DMS53 treated with DMSO at 0.1 percent for 48 hours (cell line): ENCODE data around the gene OR7C2.
"Not testable (repeated sequence)": the region's sequence is repeated elsewhere in the genome, so short reads cannot be mapped to it uniquely, and the experiment has no call there.

Experiments
- DNase-seq: peaks from one replicate; lab custom pipeline; 2025; ENCODE audit not compliant: unreplicated experiment; lab: John Stamatoyannopoulos, UW

OR7C2 gene

DNA sequence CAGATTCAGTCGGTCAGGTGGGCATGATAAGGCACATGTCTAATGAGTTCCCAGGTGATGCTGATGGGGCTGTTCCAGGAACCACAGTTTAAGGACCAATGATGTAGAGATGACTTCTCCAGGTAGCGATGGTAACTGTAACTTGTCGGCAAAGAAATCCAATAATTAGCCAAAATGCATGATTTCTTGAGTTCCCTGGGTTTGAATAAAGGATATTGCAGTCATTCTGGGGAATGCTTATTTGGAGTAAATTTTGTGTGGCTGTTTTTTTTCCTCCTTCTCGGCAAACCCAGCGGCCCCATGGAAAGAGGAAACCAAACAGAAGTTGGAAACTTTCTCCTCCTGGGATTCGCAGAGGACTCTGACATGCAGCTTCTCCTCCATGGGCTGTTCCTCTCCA lies at the start of gene OR7C2:
OR7C2 (plus strand) TSS at position 301 of the 400 bp plus-strand sequence; CDS start at position 301, 0 bp downstream.
- no peak for DNase-seq

DNA sequence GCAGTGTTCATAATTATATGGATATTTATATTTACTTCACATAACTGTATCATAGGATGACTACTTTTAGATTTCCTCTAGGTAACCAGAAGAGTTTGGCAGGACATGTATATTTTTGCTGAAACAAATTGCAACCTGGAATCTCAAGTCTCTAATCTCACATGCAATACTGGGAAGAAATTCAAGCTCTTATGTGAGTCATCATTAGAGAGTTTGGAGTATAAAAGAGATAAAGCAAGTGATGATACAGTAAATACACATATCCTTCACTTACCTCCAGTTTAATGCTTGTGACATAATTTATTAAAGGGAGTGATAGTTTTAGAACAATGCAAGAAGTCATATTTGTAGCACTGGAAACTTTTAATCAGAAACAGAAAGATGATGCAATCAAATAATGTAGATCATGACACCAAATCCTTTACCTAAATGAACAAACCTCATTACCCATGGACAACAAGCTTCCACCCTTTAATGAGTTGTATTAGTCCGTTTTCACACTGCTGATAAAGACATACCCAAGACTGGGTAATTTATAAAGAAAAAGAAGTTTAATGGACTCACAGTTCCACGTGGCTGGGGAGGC lies 39.5 kb upstream of the OR7C2 start:
- DNase-seq, result no peak

GRCh38 chr19:14906711-14907110 lies 34.6 kb upstream of the OR7C2 start:
- DNase-seq, result no peak

GRCh38 chr19:14915116-14915515 lies 26.2 kb upstream of the OR7C2 start:
- DNase-seq, result no peak

DNA sequence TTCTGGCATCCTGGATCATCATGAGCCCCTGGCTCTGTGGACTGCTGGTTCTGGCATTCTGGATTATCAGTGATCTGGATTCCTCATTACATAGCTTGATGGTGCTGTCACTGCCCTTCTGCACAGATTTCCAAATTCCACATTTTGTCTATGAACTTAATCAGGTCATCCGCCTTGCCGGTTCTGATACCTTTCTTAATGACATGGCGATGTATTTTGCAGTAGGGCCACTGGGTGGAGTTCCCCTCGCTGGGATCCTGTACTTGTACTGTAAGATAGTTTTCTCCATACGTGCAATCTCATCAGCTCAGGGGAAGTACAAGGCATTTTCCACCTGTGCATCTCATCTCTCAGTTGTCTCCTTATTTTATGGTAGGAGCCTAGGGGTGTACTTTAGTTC lies 24.4 kb upstream of the OR7C2 start:
- no peak for DNase-seq

DNA sequence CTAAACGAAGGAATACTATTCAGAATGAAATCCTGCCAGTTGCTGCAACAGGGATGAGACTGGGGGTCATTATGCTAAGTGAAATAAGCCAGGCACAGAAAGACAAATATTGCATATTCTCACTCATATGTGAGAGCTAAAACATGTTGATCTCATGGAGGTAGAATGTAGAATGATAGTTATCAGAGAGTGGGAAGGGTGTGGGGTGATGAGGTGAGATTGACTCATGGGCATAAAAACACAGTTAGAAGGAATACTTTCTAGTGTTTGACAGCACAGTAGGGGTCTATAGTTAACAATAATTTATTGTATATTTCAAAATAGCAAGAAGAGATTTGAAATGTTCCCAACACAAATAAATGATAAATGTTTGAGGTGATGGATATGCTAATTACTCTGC lies 7.8 kb upstream of the OR7C2 start:
- no peak for DNase-seq

DNA sequence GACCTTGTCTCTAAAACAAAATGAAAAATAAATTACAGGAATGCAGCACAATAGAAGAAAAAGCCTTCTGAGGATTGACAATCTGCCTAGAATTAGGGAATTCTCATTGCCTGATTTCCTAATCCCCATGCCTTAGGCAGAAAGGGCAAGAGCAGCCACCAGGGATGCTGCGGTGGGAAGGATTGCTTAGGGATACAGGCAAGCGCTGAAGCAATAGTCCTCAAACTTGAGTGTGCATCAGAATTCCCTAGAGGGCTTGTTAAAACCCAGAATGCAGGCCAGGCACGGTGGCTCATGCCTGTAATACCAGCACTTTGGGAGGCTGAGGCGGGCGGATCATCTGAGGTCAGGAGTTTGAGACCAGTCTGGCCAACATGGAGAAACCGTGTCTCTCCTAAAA lies 1.0 kb upstream of the OR7C2 start:
- no peak for DNase-seq

DNA sequence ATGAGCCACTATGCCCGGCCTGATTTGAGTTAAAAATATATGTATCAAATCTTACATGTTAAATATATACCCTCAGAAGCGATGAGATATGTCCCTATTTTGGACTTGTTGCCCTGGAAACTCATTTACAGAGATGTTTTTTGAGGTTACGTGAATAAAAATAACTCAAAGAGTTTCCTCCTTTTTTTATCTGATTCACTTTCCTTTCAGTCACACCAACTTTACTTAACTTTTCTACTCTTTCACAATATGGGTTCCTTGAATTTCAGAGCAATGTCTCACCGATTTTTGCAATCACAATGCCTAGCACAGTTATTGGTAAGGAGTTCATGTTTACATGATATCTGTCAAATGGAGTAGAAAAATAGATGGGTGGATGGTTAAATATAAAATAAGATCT lies 2.3 kb downstream of the OR7C2 start:
- no peak for DNase-seq

GRCh38 chr19:14944456-14944855 lies 3.2 kb downstream of the OR7C2 start:
- no peak for DNase-seq

DNA sequence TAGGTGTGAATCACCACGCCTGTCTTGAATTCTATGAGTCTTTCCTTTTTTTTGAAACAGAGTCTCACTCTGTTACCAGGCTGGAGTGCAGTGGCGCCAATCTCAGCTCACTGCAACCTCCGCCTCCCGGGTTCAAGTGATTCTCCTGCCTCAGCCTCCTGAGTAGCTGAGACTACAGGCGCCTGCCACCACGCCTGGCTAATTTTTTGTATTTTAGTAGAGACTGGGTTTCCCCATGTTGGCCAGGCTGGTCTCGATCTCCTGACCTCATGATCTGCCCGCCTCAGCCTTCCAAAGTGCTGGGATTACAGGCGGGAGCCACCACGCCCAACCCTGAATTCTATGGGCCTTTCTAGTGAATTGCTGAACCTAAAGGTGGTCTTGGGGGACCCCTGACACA lies 8.1 kb downstream of the OR7C2 start:
- DNase-seq, result not testable (repeated sequence)

DNA sequence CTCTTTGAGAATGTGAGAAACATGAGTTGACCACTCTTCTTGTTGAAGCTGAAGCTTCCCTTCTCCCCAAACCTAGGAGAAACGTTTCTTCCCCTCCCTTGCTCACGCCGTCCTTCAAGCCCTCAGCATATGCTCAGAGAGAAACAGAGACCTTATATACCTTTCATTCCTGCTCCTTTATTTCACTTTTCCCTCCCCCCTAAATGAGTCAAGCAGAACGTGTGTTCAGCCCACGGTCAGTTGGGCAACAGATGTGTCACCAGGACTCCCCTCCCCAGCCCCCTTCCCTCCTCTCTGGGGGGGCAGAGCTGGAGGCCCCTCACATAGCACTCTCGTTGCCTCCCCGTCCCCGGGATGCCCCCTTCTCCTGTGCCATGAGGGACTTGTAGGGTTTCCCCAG lies 8.6 kb downstream of the OR7C2 start:
- DNase-seq, result no peak

GRCh38 chr19:14950421-14950820 lies 9.1 kb downstream of the OR7C2 start:
- DNase-seq, result no peak

- DNase-seq, result no peak
These were observed 11.5 kb downstream of the OR7C2 start for GRCh38 chr19:14952767-14953166.

DNA sequence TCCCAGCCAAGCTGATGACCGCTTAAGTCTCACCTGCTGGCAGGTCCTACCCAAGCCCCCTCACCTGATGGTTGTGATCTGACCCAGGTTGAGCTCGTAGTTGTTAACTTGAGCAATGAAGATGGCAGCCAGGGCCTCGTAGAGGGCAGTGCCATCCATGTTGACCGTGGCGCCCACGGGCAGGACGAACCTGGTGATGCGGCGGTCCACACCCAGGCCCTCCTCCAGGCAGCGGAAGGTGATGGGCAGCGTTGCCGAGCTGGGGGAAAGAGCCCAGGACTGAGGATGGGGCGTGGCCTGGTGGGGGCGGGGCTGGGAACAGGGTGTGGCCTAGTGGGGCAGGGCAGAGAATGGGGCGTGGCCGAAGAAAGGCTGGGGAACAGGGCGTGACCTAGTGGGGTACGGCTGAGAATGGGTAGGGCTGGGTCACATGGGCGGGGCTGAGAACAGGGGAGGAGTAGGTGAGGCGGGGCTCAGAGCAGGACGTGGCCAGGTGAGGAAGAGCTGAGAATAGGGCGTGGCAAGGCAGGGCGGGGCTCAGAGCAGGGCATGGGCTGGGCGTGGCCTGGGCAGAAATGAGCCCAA lies 12.9 kb downstream of the OR7C2 start:
- no peak for DNase-seq

DNA sequence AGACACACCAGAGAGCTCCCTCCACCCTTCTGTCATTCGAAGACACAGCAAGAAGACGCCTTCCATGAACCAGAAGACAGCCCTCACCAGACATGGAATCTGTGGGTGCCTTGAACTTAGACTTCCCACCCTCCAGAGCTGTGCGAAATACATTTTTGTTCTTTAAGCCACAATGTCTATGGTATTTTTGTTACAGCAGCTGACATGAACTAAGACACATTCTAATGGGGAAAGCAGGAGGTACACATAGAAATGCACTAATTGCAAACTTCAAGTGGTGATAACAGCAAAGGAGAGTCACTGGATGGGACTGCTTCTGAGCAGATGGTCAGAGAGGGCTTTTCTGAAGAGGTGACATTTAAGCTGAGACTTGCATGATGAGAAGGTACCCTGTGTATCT lies 16.2 kb downstream of the OR7C2 start:
- DNase-seq, result no peak

DNA sequence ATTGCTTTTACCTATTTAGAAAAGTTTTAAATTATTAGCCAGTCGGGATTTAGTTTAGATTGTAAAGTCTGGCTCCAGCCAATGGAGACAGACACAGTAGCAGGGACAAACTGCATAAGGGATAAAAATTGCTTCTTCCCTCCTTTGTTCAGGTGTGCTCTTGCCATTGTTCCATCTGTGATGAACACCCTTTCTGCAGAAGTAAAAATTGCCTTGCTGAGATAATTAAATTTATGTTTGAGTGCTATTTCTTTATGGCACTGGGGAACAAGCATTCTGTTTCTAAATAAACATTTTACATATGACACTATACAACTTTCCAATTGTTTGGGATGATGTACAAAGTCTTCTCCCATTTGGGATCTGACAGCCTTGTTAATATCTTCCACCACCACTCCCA lies 18.0 kb downstream of the OR7C2 start:
- DNase-seq, result no peak

DNA sequence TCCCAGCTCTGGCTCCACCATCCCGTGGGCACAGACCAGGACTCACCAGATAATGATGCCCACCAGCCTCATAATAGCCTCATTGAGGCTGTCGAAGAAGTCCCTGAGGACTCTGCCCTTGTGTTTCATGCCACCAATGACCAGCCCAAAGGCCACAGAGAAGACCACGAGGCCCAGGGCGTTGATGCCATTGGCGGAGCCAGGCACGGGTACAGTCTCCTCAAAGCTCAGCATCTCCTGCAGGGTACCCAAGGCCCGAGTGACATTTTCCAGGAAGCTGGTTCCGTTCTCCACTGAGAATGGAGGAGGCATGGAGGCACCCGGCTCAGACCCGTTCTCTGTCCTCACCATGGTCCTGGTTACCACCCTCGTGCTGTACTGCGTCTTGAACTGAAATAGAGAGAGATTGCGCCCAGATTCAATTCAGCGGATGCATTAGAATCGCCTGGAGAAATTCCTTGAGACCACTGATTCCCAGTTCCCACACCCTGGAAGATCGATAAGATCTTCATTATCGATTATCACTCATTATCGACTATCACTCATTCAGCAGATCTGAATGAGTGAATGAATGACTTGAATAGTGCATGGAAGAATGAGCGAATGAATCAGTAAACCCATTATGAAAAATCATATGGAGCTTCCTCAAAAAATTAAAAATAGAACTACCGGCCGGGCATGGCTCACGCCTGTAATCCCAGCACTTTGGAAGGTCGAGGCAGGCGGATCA lies 20.8 kb downstream of the OR7C2 start:
- no peak for DNase-seq

GRCh38 chr19:14968247-14968646 lies 27.0 kb downstream of the OR7C2 start:
- DNase-seq, result no peak

DNA sequence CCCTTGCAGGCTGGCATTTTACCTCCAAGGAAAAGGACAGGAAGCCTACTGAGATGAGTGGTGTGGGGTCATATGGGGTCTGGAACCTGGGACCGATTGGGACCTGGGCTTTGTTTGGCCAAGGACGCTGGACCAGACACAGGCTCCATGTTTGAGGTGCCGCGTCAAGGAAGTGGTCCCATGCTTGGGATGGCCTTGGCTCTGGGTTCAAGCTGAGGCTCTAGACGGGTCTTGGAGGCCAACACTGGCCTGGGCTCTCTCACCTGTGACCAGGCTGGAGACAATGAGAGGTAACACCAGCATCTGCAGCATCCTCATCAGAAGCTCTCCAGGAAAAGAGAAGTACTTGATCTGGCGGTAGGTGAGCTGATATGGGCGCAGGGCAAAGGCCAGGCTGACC lies 30.2 kb downstream of the OR7C2 start:
- no peak for DNase-seq

DNA sequence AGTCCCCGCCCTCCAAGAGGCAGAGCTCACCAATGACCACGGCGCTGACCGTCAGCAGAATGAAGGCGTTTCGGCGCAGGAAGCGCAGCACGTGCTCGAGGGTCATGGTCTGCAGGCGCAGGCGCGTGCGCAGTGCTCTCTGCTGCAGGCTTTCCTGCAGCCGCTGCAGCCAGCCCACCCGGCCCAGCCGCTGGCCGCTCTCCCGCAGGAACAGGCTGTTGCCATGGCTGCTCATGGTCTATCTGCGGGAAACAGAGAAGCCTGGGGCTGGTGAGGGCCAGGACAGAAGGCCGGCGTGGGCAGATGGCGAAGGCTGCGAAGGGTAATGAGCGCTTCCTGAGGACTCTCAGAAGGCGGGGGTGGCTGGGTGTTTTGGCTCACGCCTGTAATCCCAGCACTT lies 31.4 kb downstream of the OR7C2 start:
- no peak for DNase-seq

- DNase-seq, result no peak
These were observed 33.2 kb downstream of the OR7C2 start for GRCh38 chr19:14974488-14974887.

- DNase-seq, result no peak
These were observed 35.8 kb downstream of the OR7C2 start for GRCh38 chr19:14977128-14977527.
